HG03175 (cell line): ENCODE results near the gene C10orf90.

Experiments
- ATAC-seq: cut with Tn5 transposase; IDR thresholded peaks from one replicate; pipeline ENCODE4 v1.9.1; 2021; ENCODE audit warnings: mild to moderate bottlenecking, moderate library complexity; ENCODE audit not compliant: unreplicated experiment

The C10orf90 gene

GRCh38 chr10:126588024-126588423 lies 82.5 kb downstream of the C10orf90 start:
- no peak for ATAC-seq

DNA sequence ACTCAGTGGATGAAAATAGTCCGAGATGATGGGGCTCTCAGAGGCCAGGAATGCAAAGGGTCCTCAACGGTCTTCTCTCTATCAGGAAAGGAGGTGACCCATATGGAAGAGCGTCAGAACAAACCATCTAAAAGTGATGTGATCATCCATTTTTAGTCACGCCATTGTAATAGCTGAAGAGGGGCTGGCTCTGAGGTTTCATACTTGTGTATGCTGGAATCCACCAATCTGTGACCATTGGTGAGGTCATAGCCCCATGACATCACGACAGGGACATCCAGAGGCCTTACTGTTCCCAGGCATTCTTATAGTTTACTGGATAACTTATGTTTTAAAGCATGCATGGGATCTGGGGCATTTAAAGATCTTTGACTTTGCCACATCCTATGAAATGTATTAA lies 83.6 kb downstream of the C10orf90 start:
- ATAC-seq = no peak

GRCh38 chr10:126586128-126586527 lies 84.4 kb downstream of the C10orf90 start:
- ATAC-seq = no peak

DNA sequence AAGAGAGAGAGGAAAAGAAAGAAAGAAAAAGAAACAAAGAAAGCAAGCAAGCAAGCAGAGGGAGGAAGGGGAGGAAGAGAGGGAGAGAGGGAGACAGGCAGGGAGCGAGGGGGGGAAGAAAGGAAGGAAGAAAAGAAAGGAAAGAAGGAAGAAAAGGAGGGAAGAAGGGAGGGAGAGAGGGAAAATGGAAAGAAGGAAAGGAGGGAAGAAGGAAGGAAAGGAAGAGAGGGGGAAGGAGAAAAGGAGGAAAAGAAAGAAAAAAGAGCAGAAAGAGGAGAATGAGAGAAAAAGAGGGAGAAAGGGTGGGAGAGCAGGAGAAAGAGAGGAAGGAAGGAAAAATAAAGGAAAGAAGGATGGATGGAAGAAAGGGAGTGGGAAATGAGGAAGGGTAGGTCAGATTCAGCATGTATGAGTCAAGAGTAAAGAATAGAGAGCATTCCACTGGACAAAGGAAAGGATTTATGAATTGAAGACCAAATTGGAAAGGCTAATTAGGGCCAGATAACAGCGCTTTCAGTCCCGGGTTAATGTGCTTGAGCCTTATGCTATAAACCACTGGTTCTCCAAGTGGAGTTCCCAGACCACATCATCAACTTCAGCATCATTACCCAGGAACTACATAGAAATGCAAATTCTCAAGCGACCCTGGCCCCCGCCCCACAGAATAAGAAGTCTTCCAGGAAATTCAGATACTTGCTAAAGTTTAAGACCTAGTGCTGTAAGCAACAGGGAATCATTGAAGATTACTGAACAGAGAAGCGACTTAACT lies 85.1 kb downstream of the C10orf90 start:
- ATAC-seq = no peak

- ATAC-seq = no peak
These were observed 85.7 kb downstream of the C10orf90 start for GRCh38 chr10:126584836-126585235.

GRCh38 chr10:126583552-126584200 lies 86.8 kb downstream of the C10orf90 start:
- ATAC-seq = no peak

- no peak for ATAC-seq
These were observed 88.8 kb downstream of the C10orf90 start for GRCh38 chr10:126581648-126582046.

DNA sequence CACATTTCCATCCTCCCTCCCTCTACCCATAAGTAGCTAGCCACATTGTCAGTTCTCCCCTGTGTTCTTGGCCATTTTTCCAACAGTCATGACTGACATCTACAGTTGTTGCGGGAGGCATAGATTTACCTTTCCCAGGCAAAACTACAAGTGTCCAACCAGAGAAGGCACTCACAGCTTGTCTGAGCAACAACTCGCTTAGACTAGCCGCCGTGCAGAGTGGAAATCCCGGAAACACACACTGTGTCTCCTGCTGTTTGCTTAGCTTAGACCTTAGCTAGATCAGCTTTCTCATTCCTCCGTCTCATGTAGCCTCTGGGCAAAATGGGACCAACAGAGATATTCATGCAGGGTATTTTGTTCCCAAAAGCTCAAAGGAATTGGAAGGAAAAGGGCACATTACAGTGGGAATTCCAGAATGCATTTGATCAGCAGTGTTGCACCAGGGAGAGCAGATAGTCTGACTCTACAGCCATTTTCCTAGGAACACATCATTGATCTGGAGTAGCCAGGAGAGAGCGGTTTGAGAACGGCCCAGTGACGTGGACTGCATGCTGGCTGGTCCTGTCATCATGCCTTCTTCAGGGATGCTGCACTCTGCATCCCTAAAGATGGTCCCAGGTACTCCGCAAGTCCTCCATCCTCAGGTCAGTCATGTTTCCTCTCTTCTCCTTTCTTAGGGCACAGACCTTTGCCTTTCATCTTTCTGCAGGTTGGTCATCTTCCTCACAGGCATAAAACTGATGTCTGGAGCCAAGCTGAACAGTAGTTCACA lies 89.4 kb downstream of the C10orf90 start:
- ATAC-seq = no peak

DNA sequence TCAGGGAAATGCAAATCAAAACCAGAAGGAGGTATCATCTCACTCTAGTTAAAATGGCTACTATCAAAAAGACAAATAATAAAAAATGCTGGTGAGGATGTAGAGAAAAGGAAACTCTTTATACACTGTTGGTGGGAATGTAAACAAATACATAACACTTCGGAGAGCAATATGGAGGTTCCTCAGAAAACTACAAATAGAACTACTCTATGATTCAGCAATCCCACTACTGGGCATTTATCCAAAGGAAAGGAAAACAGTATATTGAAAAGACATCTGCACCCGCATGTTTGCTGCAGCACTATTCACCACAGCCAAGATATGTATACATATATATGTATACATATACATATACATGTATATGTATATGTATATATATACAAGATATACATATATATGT lies 94.2 kb downstream of the C10orf90 start:
- ATAC-seq = no peak

GRCh38 chr10:126570621-126571602 lies 99.6 kb downstream of the C10orf90 start:
- ATAC-seq = no peak

GRCh38 chr10:126570245-126570570 lies 100.3 kb downstream of the C10orf90 start:
- no peak for ATAC-seq

GRCh38 chr10:126569513-126570244 lies 100.8 kb downstream of the C10orf90 start:
- no peak for ATAC-seq

GRCh38 chr10:126568809-126569385 lies 101.6 kb downstream of the C10orf90 start:
- no peak for ATAC-seq

DNA sequence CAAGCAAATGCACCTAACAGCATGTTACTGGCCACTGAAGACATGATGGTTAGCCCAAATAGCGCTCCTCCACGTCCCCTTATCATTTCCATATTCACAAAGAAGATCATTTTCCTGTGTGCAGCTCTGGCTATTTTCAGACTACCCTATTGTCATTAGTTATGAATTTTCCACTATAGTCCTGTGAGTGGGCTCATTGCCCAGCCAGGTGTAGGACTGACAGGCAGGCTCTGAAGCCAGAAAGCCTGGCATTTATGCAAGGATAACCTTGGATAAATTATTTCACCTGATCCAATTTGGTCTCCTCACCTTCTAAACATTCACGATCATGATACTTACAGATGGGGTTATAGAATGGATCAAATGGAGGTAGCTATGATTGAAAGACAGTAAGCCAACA lies 104.6 kb downstream of the C10orf90 start:
- ATAC-seq = no peak

DNA sequence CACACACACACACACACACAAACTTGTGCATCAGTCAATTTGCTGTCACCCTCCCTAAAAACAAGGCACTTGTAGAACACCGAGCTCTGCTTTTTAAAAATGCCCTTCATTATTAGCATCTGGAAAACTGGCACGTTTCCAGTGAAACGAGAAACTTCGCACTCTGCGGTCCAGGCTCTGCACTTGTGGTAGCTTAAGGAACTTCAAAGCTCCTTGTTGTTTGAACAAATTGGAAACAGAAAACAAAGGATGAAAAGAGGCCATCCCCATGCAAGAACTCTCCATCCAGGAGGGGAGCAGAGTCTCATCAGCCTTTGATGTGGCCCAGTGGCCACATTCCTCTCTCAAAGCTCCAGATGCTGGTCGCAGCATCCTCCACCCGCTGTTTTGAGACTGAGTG lies 105.1 kb downstream of the C10orf90 start:
- no peak for ATAC-seq

DNA sequence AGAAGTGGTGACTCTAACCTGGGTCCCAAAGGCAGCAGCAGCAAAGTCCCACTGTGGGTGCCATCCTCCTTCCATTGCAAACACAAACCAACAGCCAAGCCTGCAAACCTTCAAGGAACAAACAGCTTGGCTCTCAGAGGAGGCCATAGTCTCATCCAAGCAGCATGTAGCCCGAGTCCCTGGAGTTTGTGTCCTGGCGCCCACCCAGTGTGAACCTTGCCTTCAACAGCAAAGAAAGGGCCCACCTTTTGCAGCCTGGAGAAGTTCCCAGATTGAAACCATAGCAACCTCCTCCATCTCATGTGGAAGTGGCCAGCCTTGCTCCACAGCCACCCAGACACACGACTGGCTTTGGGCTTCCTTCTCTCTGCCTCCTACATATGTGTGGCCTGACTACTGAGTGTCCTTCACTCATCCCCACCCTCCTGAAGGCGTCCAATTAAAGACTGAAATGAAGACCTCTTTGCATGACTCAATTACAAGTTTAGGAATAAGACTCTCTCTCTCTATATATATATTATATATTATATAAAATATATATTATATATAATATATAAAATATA lies 106.1 kb downstream of the C10orf90 start:
- ATAC-seq = no peak

- no peak for ATAC-seq
These were observed 107.1 kb downstream of the C10orf90 start for GRCh38 chr10:126563361-126563760.

- ATAC-seq = no peak
These were observed 108.4 kb downstream of the C10orf90 start for GRCh38 chr10:126561921-126562680.
